K562 (cell line): ENCODE data around the gene GPR176. TPM values are rescaled to one million over a fixed set of nuclear protein-coding genes. Genes with fewer than 3 reads are reported as not detected.
A peak's percentile ranks its signal among the peaks of the same experiment; 100 is the strongest.

Experiments used
- ASH1L ChIP-seq: fragments of 450-650 bp; IDR thresholded peaks from 2 replicates; pipeline ENCODE4 v1.6.1; 2018; ENCODE audit warnings: borderline replicate concordance, mild to moderate bottlenecking, low read depth; ENCODE audit not compliant: partially characterized antibody
- CREB3L1 ChIP-seq: fragments of 450-650 bp; IDR thresholded peaks from 2 replicates; pipeline ENCODE4 v1.6.1; 2014; ENCODE audit warnings: low read depth, mild to moderate bottlenecking, moderate library complexity, borderline replicate concordance
- DMBX1 ChIP-seq: fragments of 250-450 bp; sonication (Bioruptor Pico); IDR thresholded peaks from 2 replicates; pipeline ENCODE4 v1.8.0; 2022; ENCODE audit warnings: inconsistent platforms, mild to moderate bottlenecking, moderate library complexity, borderline replicate concordance
- FUS ChIP-seq: fragments of 200-400 bp; formaldehyde crosslinking; optimal IDR thresholded peaks from 2 replicates; pipeline ENCODE3; 2017; ENCODE audit warnings: low read depth, low read length
- HLTF ChIP-seq: fragments of 450-650 bp; IDR thresholded peaks from 2 replicates; pipeline ENCODE4 v1.6.1; 2016
- RBBP5 ChIP-seq: fragments of 200-600 bp; sonication (generic); IDR thresholded peaks from 2 replicates; pipeline ENCODE4 v1.6.1; 2012; ENCODE audit warnings: borderline replicate concordance, mild to moderate bottlenecking, low read length, control low read depth, inconsistent platforms; ENCODE audit not compliant: insufficient read depth, poor library complexity, severe bottlenecking
- RBM22 ChIP-seq: fragments of 200-400 bp; formaldehyde crosslinking; IDR thresholded peaks from 2 replicates; pipeline ENCODE4 v1.6.1; 2018; ENCODE audit warnings: low read length, low read depth; ENCODE audit not compliant: poor library complexity, severe bottlenecking
- ZC3H8 ChIP-seq: fragments of 450-650 bp; IDR thresholded peaks from 2 replicates; pipeline ENCODE4 v1.6.1; 2017
- ZFP1 ChIP-seq: fragments of 450-650 bp; formaldehyde crosslinking; IDR thresholded peaks from 2 replicates; pipeline ENCODE4 v1.4.0; 2020; ENCODE audit warnings: mild to moderate bottlenecking, mixed read lengths
- ZNF12 ChIP-seq: sonication (generic); formaldehyde crosslinking; IDR thresholded peaks from 2 replicates; pipeline ENCODE4 v1.4.0; 2020; ENCODE audit warnings: mild to moderate bottlenecking, missing genetic modification reagents
- ZNF23 ChIP-seq: fragments of 250-450 bp; sonication (Bioruptor Pico); IDR thresholded peaks from 2 replicates; pipeline ENCODE4 v1.4.0; 2020; ENCODE audit warnings: mild to moderate bottlenecking
- ZNF507 ChIP-seq: conservative IDR thresholded peaks from 2 replicates; pipeline ENCODE4 v1.6.1; 2017; ENCODE audit warnings: missing genetic modification characterization, missing compliant biosample characterization
- polyA plus RNA-seq, 8 experiments: library from polyadenylated mRNA; depleted of rRNA in 4 of 8; stranded (reverse) in 5 of 8; unstranded in 3 of 8; fragments of >200 nt; fragmentation: Nextera tagmentation in 2 of 8; fragmentation: Illumina TruSeq in 1 of 8; extraction: Ambion mirVana in 2 of 8; extraction: Trizol in 1 of 8; gene quantifications; 2 replicates each; pipeline versions ENCODE4 v1.2.1 to v1.2.3, GENCODE V29; 2011 to 2014; ENCODE audit warnings: inconsistent platforms in 1 of 8, missing spikeins in 1 of 8
- total RNA-seq, 7 experiments: library from RNA; depleted of rRNA in 6 of 7; stranded (reverse); fragments of >200 nt in 6 of 7; fragmentation: Illumina TruSeq in 2 of 7; extraction: Trizol in 2 of 7; gene quantifications; 2 replicates each; pipeline versions ENCODE4 v1.2.1 to v1.2.3, GENCODE V29; 2011 to 2021; ENCODE audit warnings: low replicate concordance in 1 of 7
- TF ChIP-seq, protein P1 (sequence below): fragments of 450-650 bp; IDR thresholded peaks from 2 replicates; pipeline ENCODE4 v1.6.1; 2017; ENCODE audit warnings: antibody characterized with exemption, mild to moderate bottlenecking
- TF ChIP-seq, protein P2 (sequence below): sonication (generic); formaldehyde crosslinking; IDR thresholded peaks from 2 replicates; pipeline ENCODE4 v1.8.1; 2023; ENCODE audit warnings: missing genetic modification reagents, mild to moderate bottlenecking, borderline replicate concordance
- TF ChIP-seq, protein P3 (sequence below): fragments of 450-650 bp; formaldehyde crosslinking; IDR thresholded peaks from 2 replicates; pipeline ENCODE4 v1.4.0; 2020; ENCODE audit warnings: mild to moderate bottlenecking, mixed read lengths

Gene GPR176
- total and polyA plus RNA-seq, 9 of the 15 experiments (the other 6 are each of a cell fraction or from before 2014, with no cell fraction given): 0.03 to 1.2 (median 0.76) TPM

- TF ChIP-seq, protein P1, sequence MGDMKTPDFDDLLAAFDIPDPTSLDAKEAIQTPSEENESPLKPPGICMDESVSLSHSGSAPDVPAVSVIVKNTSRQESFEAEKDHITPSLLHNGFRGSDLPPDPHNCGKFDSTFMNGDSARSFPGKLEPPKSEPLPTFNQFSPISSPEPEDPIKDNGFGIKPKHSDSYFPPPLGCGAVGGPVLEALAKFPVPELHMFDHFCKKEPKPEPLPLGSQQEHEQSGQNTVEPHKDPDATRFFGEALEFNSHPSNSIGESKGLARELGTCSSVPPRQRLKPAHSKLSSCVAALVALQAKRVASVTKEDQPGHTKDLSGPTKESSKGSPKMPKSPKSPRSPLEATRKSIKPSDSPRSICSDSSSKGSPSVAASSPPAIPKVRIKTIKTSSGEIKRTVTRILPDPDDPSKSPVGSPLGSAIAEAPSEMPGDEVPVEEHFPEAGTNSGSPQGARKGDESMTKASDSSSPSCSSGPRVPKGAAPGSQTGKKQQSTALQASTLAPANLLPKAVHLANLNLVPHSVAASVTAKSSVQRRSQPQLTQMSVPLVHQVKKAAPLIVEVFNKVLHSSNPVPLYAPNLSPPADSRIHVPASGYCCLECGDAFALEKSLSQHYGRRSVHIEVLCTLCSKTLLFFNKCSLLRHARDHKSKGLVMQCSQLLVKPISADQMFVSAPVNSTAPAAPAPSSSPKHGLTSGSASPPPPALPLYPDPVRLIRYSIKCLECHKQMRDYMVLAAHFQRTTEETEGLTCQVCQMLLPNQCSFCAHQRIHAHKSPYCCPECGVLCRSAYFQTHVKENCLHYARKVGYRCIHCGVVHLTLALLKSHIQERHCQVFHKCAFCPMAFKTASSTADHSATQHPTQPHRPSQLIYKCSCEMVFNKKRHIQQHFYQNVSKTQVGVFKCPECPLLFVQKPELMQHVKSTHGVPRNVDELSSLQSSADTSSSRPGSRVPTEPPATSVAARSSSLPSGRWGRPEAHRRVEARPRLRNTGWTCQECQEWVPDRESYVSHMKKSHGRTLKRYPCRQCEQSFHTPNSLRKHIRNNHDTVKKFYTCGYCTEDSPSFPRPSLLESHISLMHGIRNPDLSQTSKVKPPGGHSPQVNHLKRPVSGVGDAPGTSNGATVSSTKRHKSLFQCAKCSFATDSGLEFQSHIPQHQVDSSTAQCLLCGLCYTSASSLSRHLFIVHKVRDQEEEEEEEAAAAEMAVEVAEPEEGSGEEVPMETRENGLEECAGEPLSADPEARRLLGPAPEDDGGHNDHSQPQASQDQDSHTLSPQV: peak; percentile 90
- TF ChIP-seq FUS: peak; percentile 47
- TF ChIP-seq, protein P2, sequence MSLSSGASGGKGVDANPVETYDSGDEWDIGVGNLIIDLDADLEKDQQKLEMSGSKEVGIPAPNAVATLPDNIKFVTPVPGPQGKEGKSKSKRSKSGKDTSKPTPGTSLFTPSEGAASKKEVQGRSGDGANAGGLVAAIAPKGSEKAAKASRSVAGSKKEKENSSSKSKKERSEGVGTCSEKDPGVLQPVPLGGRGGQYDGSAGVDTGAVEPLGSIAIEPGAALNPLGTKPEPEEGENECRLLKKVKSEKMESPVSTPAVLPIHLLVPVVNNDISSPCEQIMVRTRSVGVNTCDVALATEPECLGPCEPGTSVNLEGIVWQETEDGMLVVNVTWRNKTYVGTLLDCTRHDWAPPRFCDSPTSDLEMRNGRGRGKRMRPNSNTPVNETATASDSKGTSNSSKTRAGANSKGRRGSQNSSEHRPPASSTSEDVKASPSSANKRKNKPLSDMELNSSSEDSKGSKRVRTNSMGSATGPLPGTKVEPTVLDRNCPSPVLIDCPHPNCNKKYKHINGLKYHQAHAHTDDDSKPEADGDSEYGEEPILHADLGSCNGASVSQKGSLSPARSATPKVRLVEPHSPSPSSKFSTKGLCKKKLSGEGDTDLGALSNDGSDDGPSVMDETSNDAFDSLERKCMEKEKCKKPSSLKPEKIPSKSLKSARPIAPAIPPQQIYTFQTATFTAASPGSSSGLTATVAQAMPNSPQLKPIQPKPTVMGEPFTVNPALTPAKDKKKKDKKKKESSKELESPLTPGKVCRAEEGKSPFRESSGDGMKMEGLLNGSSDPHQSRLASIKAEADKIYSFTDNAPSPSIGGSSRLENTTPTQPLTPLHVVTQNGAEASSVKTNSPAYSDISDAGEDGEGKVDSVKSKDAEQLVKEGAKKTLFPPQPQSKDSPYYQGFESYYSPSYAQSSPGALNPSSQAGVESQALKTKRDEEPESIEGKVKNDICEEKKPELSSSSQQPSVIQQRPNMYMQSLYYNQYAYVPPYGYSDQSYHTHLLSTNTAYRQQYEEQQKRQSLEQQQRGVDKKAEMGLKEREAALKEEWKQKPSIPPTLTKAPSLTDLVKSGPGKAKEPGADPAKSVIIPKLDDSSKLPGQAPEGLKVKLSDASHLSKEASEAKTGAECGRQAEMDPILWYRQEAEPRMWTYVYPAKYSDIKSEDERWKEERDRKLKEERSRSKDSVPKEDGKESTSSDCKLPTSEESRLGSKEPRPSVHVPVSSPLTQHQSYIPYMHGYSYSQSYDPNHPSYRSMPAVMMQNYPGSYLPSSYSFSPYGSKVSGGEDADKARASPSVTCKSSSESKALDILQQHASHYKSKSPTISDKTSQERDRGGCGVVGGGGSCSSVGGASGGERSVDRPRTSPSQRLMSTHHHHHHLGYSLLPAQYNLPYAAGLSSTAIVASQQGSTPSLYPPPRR: no peak
- TF ChIP-seq ZNF23: no peak
- TF ChIP-seq ZNF507: no peak
- TF ChIP-seq HLTF: no peak
- peak; percentile 62 for TF ChIP-seq RBBP5
- TF ChIP-seq ZNF12: no peak
- no peak for TF ChIP-seq ASH1L
- TF ChIP-seq CREB3L1: peak; percentile 86
- TF ChIP-seq ZFP1 (CRISPR knock-in tag): no peak
- TF ChIP-seq, protein P3, sequence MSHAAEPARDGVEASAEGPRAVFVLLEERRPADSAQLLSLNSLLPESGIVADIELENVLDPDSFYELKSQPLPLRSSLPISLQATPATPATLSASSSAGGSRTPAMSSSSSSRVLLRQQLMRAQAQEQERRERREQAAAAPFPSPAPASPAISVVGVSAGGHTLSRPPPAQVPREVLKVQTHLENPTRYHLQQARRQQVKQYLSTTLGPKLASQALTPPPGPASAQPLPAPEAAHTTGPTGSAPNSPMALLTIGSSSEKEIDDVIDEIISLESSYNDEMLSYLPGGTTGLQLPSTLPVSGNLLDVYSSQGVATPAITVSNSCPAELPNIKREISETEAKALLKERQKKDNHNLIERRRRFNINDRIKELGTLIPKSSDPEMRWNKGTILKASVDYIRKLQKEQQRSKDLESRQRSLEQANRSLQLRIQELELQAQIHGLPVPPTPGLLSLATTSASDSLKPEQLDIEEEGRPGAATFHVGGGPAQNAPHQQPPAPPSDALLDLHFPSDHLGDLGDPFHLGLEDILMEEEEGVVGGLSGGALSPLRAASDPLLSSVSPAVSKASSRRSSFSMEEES (CRISPR knock-in tag): peak; percentile 94
- no peak for TF ChIP-seq RBM22
- TF ChIP-seq ZC3H8: no peak
- peak; percentile 65; the same call in 1 of the 2 replicates for TF ChIP-seq DMBX1 (CRISPR knock-in tag)
These were observed 626 bp upstream of the GPR176 start (continued) for GRCh38 chr15:39920510-39921273.
